Astrocyte (in vitro differentiated cells and primary cell): Measurements from ENCODE around the gene CCDC6. TPM values are rescaled to one million over a fixed set of nuclear protein-coding genes. Genes with fewer than 3 reads are reported as not detected.
A peak's percentile ranks its signal among the peaks of the same experiment; 100 is the strongest.

ENCODE experiments used
- DNase-seq: peaks from one replicate; pipeline ENCODE4 v3.0.0-alpha.2; 2010; ENCODE audit warnings: low read depth
- FAIRE-seq: peaks from 2 replicates; lab custom pipeline; 2011; peaks lifted over from hg19 to GRCh38; lab: Jason Lieb, UNC
- H2AFZ ChIP-seq: 2 replicates; pipeline ENCODE4 v1.6.0; 2012; ENCODE audit warnings: low read depth, low read length, inconsistent platforms
- H3K27ac ChIP-seq: 2 replicates; pipeline ENCODE4 v1.5.1; 2011; ENCODE audit warnings: low read depth, low read length, inconsistent platforms
- H3K27me3 ChIP-seq: 2 replicates; pipeline ENCODE4 v1.6.0; 2011; ENCODE audit warnings: low read length, inconsistent platforms; ENCODE audit not compliant: insufficient read depth
- H3K36me3 ChIP-seq: 2 replicates; pipeline ENCODE4 v1.5.1; 2011; ENCODE audit warnings: low read length, inconsistent platforms; ENCODE audit not compliant: insufficient read depth
- H3K4me1 ChIP-seq: 2 replicates; pipeline ENCODE4 v1.5.1; 2011; ENCODE audit warnings: low read length, inconsistent platforms; ENCODE audit not compliant: insufficient read depth
- H3K4me2 ChIP-seq: 2 replicates; pipeline ENCODE4 v1.6.0; 2012; ENCODE audit warnings: low read length, inconsistent platforms
- H3K4me3 ChIP-seq: 2 replicates; pipeline ENCODE4 v1.5.1; 2011; ENCODE audit warnings: low read depth, mild to moderate bottlenecking, low read length, inconsistent platforms; ENCODE audit not compliant: insufficient read depth
- H3K79me2 ChIP-seq: 2 replicates; pipeline ENCODE4 v1.6.0; 2012; ENCODE audit warnings: mild to moderate bottlenecking, low read length, inconsistent platforms; ENCODE audit not compliant: insufficient read depth
- H3K9ac ChIP-seq: 2 replicates; pipeline ENCODE4 v1.6.0; 2012; ENCODE audit warnings: mild to moderate bottlenecking, low read length, inconsistent platforms
- H3K9me3 ChIP-seq: 2 replicates; pipeline ENCODE4 v1.5.1; 2012; ENCODE audit warnings: low read depth, mild to moderate bottlenecking, low read length, inconsistent platforms; ENCODE audit not compliant: insufficient read depth
- H4K20me1 ChIP-seq: 2 replicates; pipeline ENCODE4 v1.6.0; 2012; ENCODE audit warnings: low read length, inconsistent platforms; ENCODE audit not compliant: insufficient read depth
- H3K27ac Mint-ChIP-seq: one replicate; pipeline ENCODE4 v1.8.0; 2021; ENCODE audit warnings: mild to moderate bottlenecking, mixed read lengths; ENCODE audit not compliant: unreplicated experiment
- H3K27me3 Mint-ChIP-seq: one replicate; pipeline ENCODE4 v1.8.0; 2021; ENCODE audit warnings: low read depth, mixed read lengths; ENCODE audit not compliant: unreplicated experiment
- H3K36me3 Mint-ChIP-seq: one replicate; pipeline ENCODE4 v1.8.0; 2021; ENCODE audit warnings: low read depth, mixed read lengths; ENCODE audit not compliant: unreplicated experiment
- H3K4me1 Mint-ChIP-seq: one replicate; pipeline ENCODE4 v1.8.0; 2021; ENCODE audit warnings: low read depth, mixed read lengths; ENCODE audit not compliant: unreplicated experiment
- H3K4me3 Mint-ChIP-seq: one replicate; pipeline ENCODE4 v1.8.0; 2021; ENCODE audit warnings: mild to moderate bottlenecking, moderate library complexity, mixed read lengths; ENCODE audit not compliant: unreplicated experiment
- H3K9me3 Mint-ChIP-seq: one replicate; pipeline ENCODE4 v1.8.0; 2021; ENCODE audit warnings: mild to moderate bottlenecking, mixed read lengths; ENCODE audit not compliant: unreplicated experiment
- EZH2 ChIP-seq: IDR thresholded peaks from 2 replicates; pipeline ENCODE4 v1.6.1; 2012; ENCODE audit warnings: mild to moderate bottlenecking, low read length, inconsistent platforms; ENCODE audit not compliant: insufficient read depth
- total RNA-seq: library from RNA; stranded (reverse); gene quantifications from 2 replicates; pipeline ENCODE4 v1.2.1, GENCODE V29; 2021
- TF ChIP-seq, protein P1 (sequence below): IDR thresholded peaks from 2 replicates; pipeline ENCODE4 v1.5.1; 2011; ENCODE audit warnings: low read depth, mild to moderate bottlenecking, inconsistent platforms, low read length, moderate library complexity; ENCODE audit not compliant: insufficient read depth

CCDC6 gene
- total RNA-seq, 1 donor from 2014 or later, result 69.4 TPM

DNA sequence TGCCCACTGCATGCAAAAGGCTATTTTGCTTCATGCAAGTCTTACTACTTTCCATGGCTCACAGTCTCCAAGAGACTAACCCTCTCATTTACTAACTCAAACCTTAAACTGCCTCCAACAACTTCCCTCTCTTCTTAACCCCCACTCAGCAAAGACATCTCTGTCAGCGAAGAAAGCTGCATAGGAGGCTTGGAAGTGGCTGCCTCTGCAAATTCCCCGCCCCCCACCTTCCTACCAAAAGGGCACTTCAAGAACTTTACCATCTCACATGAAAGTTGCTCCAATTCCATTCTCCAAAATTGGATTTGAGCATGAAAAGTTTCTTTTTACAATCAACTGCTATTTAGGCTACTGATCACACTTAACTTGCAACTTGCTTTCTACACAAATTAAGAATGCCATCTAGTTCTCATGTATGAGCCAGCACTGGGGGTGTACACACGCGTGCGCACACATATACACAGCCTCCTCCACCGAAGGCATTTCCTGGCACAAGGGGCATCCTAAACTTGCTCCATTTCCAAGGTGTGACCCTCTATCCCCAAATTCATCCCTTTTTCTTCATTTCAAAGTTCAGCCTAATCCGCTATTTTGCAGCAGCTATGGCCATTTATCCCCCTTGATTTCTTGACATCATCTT is 1.8 kb downstream of the CCDC6 start:
- H3K4me1 Mint-ChIP-seq, result peaks cover 37% of the 10 kb centered on the region
- no peak overlapping the region for H3K27ac ChIP-seq
- TF ChIP-seq, protein P1, sequence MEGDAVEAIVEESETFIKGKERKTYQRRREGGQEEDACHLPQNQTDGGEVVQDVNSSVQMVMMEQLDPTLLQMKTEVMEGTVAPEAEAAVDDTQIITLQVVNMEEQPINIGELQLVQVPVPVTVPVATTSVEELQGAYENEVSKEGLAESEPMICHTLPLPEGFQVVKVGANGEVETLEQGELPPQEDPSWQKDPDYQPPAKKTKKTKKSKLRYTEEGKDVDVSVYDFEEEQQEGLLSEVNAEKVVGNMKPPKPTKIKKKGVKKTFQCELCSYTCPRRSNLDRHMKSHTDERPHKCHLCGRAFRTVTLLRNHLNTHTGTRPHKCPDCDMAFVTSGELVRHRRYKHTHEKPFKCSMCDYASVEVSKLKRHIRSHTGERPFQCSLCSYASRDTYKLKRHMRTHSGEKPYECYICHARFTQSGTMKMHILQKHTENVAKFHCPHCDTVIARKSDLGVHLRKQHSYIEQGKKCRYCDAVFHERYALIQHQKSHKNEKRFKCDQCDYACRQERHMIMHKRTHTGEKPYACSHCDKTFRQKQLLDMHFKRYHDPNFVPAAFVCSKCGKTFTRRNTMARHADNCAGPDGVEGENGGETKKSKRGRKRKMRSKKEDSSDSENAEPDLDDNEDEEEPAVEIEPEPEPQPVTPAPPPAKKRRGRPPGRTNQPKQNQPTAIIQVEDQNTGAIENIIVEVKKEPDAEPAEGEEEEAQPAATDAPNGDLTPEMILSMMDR, result no peak
- TF ChIP-seq EZH2, result no peak
- H3K4me3 Mint-ChIP-seq, result peak overlapping the region; percentile 95
- peak overlapping the region; percentile 94 for H3K4me2 ChIP-seq
- H3K9ac ChIP-seq, result peak overlapping the region; percentile 91
- H3K27ac Mint-ChIP-seq, result peak overlapping the region; percentile 66
- no peaks in the 10 kb centered on the region for H3K27me3 Mint-ChIP-seq
- no peaks in the 10 kb centered on the region for H3K36me3 Mint-ChIP-seq
- no peaks in the 10 kb centered on the region for H3K36me3 ChIP-seq
- H2AFZ ChIP-seq, result no peak overlapping the region
- no peak for FAIRE-seq
- H3K27me3 ChIP-seq, result no peaks in the 10 kb centered on the region
- no peaks in the 10 kb centered on the region for H3K9me3 ChIP-seq
- H3K79me2 ChIP-seq, result peaks cover 65% of the 10 kb centered on the region
- peak overlapping the region; percentile 94 for H3K4me3 ChIP-seq
- no peak for DNase-seq
- peaks cover 30% of the 10 kb centered on the region for H3K4me1 ChIP-seq
- H4K20me1 ChIP-seq, result peaks cover 62% of the 10 kb centered on the region
- H3K9me3 Mint-ChIP-seq, result no peaks in the 10 kb centered on the region

DNA sequence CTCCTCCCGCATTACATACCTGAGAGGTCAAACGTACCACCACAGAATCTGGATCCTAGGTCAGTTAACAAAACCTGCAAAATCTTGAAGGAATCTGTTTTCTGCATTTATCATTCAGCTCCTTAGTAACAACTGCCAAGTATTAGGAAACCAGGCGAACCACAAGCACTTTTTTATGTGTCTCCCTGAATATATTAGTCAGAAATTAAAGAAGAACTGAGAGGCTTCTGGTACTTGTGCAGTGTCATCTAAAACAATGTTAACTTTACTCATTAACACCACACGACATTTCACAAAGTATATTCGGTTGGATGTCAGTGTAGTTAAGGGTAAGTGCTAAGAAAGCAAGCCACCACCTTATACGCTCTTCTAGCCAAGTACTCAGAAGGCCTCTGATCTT is 2.5 kb downstream of the CCDC6 start:
- Histone ChIP-seq H3K4me3 (no peak overlapping the region), H3K4me2 (peak overlapping the region; percentile 94), H2AFZ (no peak overlapping the region), H3K27me3 (no peaks in the 10 kb centered on the region), H3K4me1 (peaks cover 28% of the 10 kb centered on the region), H3K9me3 (no peaks in the 10 kb centered on the region), H3K79me2 (peaks cover 72% of the 10 kb centered on the region), H4K20me1 (peaks cover 68% of the 10 kb centered on the region), H3K36me3 (no peaks in the 10 kb centered on the region), H3K9ac (no peak overlapping the region), H3K27ac (no peak overlapping the region)
- no peaks in the 10 kb centered on the region for H3K27me3 Mint-ChIP-seq
- FAIRE-seq (no peak), DNase-seq (peak; percentile 50)
- H3K4me1 Mint-ChIP-seq, result peaks cover 38% of the 10 kb centered on the region
- H3K4me3 Mint-ChIP-seq, result peak overlapping the region; percentile 95
- H3K9me3 Mint-ChIP-seq, result no peaks in the 10 kb centered on the region
- peak overlapping the region; percentile 66 for H3K27ac Mint-ChIP-seq
- TF ChIP-seq, protein P1, result no peak
- TF ChIP-seq EZH2, result no peak
- H3K36me3 Mint-ChIP-seq, result no peaks in the 10 kb centered on the region

DNA sequence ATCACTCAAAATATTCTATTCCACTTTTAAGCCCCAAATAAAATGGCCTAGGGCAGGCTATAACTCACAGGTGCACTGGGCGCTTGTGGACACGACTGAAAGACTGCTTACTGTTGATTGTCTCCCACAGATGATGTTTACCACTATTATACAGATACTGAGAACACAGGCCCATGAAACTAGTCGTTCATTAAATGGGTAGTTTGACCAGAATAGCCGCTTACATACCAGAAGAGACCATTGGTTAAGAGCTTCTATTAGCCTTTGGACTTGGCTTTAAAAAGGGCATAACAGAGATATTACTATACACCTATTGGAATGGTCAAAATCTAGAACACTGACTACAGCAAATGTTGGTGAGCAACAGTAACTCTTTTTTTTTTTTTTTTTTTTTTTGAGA is 4.3 kb downstream of the CCDC6 start:
- H3K4me1 Mint-ChIP-seq, result peaks cover 35% of the 10 kb centered on the region

More for the DNA sequence above, 4.3 kb downstream of the CCDC6 start:
- Mint-ChIP-seq H3K27ac (no peak overlapping the region), H3K36me3 (no peaks in the 10 kb centered on the region), H3K27me3 (no peaks in the 10 kb centered on the region), H3K9me3 (no peaks in the 10 kb centered on the region), H3K4me3 (no peak overlapping the region)
- H3K9ac ChIP-seq, result no peak overlapping the region
- no peak overlapping the region for H3K4me3 ChIP-seq
- no peaks in the 10 kb centered on the region for H3K9me3 ChIP-seq
- H3K27ac ChIP-seq, result no peak overlapping the region
- H4K20me1 ChIP-seq, result peaks cover 85% of the 10 kb centered on the region
- H3K79me2 ChIP-seq, result peaks cover 89% of the 10 kb centered on the region
- no peaks in the 10 kb centered on the region for H3K36me3 ChIP-seq
- TF ChIP-seq EZH2, result no peak
- TF ChIP-seq, protein P1, result no peak
- no peak overlapping the region for H3K4me2 ChIP-seq
- FAIRE-seq (no peak), DNase-seq (no peak)
- H3K4me1 ChIP-seq, result peaks cover 9% of the 10 kb centered on the region
- H2AFZ ChIP-seq, result no peak overlapping the region
- H3K27me3 ChIP-seq, result no peaks in the 10 kb centered on the region
